Activated CD4-positive, CD25-positive, alpha-beta regulatory T cell (primary cell): ENCODE results near the gene HAPLN3.

Experiments used
- DNase-seq, 4 experiments: peaks; one replicate each; lab custom pipeline; 2025; lab: John Stamatoyannopoulos, UW

The HAPLN3 gene

DNA sequence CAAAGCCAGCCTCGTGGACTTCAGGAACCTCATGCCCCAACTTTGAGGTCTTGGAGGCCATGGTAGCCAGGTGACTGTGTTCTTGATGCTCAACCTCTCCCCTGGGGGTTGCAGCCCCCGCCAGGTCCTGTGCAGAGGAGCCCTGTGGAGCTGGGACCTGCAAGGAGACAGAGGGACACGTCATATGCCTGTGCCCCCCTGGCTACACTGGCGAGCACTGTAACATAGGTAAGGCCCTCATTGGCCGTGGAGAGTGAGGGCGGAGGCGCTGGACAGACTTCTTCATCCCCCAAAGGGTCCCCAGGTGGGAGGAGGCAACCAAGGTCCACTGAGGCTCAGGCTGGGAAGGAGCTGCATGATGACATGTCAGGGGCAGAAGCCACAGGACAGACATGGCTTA, 35.1 kb downstream of the HAPLN3 start:
- DNase-seq, result no peak

DNA sequence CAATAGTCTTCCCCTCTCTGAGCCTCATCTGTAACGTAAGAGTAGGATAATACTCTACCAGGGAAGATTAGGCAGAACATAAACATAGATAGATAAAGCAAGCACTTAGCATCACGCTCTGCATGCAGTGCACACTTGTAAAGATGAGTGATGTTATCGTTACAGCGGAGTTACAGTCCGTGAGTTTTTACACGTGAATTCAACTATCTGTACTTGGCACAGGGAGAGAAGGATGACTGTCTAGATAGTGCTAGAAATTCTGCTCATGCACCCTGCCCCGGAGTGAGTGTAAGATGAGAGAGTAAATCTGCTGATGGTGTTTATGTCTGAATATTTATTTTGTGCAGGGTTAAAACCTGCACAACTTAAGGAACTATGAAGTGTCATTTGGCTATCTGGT, 35.8 kb downstream of the HAPLN3 start:
- no peak for DNase-seq

GRCh38 chr15:88858934-88859333, 36.4 kb downstream of the HAPLN3 start:
- DNase-seq, result no peak

DNA sequence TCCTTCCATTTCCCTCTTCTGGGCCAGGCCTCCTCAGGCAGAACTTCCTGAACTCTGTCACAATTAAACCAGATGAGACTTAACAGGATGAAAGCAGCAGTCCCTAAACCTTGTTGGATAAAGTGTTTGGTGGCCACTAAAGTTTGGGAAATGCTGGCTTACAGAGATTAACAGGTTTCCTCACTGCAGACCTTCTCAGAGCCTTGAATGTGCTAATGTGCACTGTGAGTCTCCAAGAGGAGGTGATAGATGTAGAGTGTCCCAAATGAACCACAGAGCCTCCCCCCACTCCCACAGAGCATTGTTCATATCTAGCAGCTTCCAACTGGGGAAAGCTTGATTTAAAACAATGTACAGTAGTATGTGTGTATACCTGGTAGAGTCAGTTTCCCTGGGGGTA, 42.9 kb downstream of the HAPLN3 start:
- DNase-seq, result no peak

DNA sequence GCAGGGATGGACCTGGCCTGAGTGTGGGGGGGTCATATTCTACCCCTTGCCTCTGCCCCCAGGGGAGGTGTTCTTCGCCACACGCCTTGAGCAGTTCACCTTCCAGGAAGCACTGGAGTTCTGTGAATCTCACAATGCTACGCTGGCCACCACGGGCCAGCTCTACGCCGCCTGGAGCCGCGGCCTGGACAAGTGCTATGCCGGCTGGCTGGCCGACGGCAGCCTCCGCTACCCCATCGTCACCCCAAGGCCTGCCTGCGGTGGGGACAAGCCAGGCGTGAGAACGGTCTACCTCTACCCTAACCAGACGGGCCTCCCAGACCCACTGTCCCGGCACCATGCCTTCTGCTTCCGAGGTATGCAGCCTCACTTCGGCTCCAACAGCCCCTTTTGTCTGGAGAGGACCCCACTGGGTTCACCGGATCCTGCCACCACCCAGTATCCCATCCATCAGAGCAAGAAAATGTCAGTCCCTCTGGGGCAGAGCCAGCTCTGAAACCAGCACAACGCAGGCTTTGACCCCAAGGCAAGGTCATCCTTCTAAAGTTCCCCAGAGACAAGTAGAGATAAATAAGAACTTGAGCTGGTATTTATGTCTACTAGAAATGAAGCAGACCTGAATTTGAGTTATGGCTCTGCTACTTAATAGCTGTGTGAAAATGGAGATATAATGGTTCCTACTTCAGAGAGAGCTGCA, 45.8 kb downstream of the HAPLN3 start:
- DNase-seq, result no peak

DNA sequence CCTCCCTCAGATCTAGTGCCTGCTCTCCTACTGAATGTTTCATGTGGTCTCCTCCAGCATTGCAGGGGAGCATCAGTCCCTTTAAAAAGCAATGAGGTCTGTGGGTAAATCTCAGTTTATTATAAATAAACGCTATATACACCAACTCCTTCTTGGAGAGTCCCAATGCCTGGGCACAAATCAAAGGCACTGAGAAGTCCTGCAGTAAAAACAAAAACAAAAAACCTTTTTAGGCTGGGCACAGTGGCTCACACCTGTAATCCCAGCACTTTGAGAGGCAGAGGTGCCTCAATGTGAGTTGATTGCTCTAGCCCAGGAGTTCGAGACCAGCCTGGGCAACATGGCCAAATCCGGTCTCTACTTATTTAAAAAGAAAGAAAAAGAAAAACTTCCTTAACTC, 47.1 kb downstream of the HAPLN3 start:
- no peak for DNase-seq

DNA sequence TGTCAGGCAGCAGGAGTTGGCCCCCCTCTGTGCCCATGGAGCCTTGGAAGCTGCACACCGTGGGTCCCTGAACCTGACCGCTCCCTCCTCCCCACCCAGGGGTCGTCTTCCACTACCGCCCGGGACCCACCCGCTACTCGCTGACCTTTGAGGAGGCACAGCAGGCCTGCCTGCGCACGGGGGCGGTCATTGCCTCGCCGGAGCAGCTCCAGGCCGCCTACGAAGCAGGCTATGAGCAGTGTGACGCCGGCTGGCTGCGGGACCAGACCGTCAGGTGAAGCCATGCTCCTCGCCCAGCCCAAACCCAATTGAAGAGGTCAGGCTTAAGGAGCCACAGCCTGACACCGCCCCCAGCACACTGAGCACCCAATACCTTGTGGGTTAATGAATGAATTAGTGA, 48.2 kb downstream of the HAPLN3 start:
- no peak for DNase-seq

GRCh38 chr15:88845616-88846015, 49.7 kb downstream of the HAPLN3 start:
- no peak for DNase-seq

- no peak for DNase-seq
Measured at GRCh38 chr15:88844749-88845386, 50.5 kb downstream of the HAPLN3 start.

DNA sequence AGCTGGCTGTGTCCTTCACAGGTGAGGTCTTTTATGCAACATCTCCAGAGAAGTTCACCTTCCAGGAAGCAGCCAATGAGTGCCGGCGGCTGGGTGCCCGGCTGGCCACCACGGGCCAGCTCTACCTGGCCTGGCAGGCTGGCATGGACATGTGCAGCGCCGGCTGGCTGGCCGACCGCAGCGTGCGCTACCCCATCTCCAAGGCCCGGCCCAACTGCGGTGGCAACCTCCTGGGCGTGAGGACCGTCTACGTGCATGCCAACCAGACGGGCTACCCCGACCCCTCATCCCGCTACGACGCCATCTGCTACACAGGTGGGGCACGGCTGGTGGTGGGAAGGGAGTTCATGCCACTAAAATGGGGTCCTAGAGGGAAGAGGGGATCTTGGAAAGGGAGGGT, 52.0 kb downstream of the HAPLN3 start:
- no peak for DNase-seq

- no peak for DNase-seq
Measured at GRCh38 chr15:88842156-88842555, 53.2 kb downstream of the HAPLN3 start.

GRCh38 chr15:88841236-88841635, 54.1 kb downstream of the HAPLN3 start:
- no peak for DNase-seq

GRCh38 chr15:88839961-88840360, 55.4 kb downstream of the HAPLN3 start:
- DNase-seq, result no peak

- DNase-seq, result no peak
Measured at GRCh38 chr15:88839146-88839545, 56.2 kb downstream of the HAPLN3 start.

GRCh38 chr15:88838667-88839066, 56.7 kb downstream of the HAPLN3 start:
- no peak for DNase-seq

GRCh38 chr15:88835646-88836045, 59.7 kb downstream of the HAPLN3 start:
- DNase-seq, result no peak

DNA sequence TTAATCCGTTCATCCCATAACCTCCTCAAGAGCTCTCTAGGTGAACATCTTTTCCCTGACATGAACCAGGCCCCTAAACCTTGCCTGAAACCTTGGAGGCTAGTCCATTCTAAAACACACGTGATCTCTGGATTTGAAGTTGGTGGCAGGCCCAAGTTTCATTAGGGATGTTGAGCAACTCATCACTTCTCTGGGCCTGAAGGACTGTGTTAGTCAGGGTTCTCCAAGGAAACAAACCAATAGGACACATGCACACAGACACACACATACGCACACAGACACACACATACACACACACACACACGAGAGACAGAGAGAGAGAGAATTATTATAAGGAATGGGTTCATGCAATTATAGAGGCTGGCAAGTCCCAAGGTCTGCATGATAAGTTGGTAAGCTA, 60.2 kb downstream of the HAPLN3 start:
- DNase-seq, result no peak

DNA sequence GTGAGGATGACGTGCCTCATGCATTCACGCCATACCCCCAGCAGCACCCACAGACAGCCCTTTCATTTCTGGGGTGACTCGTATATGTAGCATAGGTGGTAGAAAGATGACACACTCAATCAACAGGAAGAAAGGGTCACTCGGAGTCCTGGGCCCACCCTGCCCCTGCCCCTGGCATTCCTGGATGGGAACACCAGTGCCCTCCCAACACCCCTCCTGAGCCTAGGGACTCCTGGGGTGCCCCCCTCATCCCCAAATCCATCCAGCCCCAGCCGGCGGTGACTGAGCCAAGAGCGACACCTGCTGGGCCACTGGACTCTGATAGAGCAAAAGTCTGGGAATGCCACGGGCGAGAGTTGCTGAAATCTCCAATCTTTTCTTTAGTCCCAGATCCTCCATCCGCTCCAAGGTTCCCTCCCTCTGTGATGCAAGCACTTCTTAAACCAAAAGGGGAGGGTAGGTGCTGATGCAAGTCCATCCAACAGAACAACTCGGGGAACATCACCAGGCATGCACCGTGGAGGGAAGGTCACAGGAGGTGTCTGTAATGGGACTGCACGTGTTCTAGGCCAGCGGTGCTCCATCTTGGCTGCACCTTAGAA, 61.0 kb downstream of the HAPLN3 start:
- DNase-seq, result no peak

GRCh38 chr15:88833731-88834100, 61.6 kb downstream of the HAPLN3 start:
- no peak for DNase-seq

DNA sequence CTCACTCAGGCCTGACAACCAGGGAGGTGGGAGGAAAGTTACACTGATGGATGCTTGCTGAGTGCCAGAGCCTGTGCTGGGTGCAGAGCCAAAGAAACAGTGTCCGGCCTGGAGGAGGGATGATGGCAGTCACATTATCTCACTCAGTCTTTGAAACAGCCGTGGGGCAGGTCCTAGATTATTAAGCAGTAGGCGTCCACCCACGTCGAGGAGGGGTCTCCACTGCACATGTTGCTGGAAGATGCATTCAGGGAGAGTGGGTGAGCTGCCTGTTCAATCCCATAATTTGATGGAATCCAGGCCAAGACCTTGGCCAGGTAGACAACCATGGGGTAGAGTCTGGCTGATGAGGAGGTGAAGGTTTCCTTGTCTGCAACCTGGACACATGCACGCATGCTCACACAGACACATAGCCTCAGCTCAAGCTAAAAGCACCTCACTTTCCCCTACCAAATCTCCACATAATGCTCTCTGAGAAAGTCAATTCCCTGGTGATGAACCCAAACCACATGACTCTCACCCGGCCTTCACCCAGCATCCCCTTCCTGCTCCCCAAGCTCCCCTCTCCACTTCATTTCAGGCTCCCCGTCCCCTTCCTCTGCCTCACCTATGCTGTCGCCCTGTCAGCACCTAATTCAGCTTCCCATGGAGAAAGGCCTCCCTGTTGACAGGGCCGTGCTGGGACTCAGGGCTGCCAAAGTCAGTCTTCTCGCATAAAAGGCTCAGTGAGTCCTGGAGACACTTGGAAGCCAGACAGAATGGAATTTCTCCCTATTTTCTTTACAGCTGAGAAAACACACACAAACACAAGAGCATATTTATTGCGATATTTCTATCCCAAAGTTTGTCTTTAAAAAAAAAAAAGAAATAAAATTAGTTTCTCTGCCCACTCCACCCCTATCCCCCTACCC, 62.3 kb downstream of the HAPLN3 start:
- DNase-seq, result no peak

- DNase-seq, result no peak
Measured at GRCh38 chr15:88830016-88830415, 65.3 kb downstream of the HAPLN3 start.

DNA sequence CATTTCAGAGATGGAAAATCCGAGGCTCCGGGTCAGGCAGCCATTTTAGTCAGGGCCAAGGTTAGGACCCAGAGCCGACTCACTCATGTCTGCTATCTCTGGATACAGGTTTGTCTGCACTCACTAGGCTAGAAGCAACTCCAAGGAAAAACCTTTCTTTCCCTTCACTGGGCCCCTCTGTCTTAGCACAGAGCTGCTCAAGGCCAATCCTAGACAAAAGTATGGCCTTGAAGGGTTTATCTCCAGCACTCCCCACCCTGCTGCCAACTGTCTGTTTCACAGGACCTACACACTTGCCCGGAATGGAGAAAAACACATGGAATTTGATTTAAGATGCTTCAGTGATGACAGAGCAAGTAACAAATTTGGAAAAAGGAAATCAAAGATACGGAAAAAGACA, 66.6 kb downstream of the HAPLN3 start:
- no peak for DNase-seq
